Panc1 (cell line): ENCODE results near the gene CHMP1A.

Experiments used
- CTCF ChIP-seq: fragments of 450-650 bp; IDR thresholded peaks from 2 replicates; pipeline ENCODE4 v1.5.1; 2017; ENCODE audit warnings: mild to moderate bottlenecking
- POLR2AphosphoS5 ChIP-seq: IDR thresholded peaks from 2 replicates; pipeline ENCODE4 v1.6.1; 2012; ENCODE audit warnings: mild to moderate bottlenecking, low read depth, low read length, moderate library complexity
- REST ChIP-seq, 2 experiments: IDR thresholded peaks; 2 replicates each; pipeline ENCODE4 v1.6.1; 2011 to 2012; ENCODE audit warnings: low read depth in 2 of 2, control low read depth in 1 of 2, low read length in 1 of 2, mild to moderate bottlenecking in 1 of 2, moderate library complexity in 1 of 2; ENCODE audit not compliant: insufficient read depth in 1 of 2
- SIN3A ChIP-seq: IDR thresholded peaks from 2 replicates; pipeline ENCODE4 v1.6.1; 2012; ENCODE audit warnings: low read depth, mild to moderate bottlenecking, low read length, moderate library complexity, borderline replicate concordance; ENCODE audit not compliant: insufficient read depth
- TCF7L2 ChIP-seq: IDR thresholded peaks from 2 replicates; pipeline ENCODE4 v1.6.1; 2011; ENCODE audit warnings: mild to moderate bottlenecking, low read depth, low read length, inconsistent platforms

- no peak for TF ChIP-seq CTCF
- TF ChIP-seq SIN3A = no peak
- no peak for TF ChIP-seq REST (IDR thresholded peaks at IDR 0.05; ENCODE audit: insufficient read depth in 1 of 2, low read depth in 2 of 2, low read length in 1 of 2)
- TF ChIP-seq POLR2AphosphoS5 = no peak
- TF ChIP-seq TCF7L2 = no peak
These were observed 51.5 kb downstream of the CHMP1A start for GRCh38 chr16:89606006-89606405.
